ENCODE data around the gene LIMS1.
"Not testable (repeated sequence)": the region's sequence is repeated elsewhere in the genome, so short reads cannot be mapped to it uniquely, and the experiment has no call there.

Gene LIMS1

DNA sequence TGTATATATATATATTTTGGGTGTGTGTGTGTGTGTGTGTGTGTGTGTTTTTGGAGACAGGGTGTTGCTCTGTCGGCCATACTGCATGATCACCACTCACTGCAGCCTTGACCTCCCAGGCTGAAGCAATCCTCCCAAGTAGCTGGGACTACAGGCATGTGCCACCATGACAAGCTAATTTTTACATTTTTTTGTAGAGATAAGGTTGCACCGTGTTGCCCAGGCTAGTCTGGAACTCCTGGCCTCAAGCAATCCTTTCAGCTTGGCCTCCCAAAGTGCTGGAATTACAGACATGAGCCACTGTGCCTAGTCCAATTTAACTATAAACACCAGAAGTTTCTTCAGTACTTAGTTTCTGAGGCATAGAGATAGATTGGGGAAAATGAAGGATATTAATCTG lies 18.3 kb downstream of the LIMS1 start:
- no peak for DNase-seq

DNA sequence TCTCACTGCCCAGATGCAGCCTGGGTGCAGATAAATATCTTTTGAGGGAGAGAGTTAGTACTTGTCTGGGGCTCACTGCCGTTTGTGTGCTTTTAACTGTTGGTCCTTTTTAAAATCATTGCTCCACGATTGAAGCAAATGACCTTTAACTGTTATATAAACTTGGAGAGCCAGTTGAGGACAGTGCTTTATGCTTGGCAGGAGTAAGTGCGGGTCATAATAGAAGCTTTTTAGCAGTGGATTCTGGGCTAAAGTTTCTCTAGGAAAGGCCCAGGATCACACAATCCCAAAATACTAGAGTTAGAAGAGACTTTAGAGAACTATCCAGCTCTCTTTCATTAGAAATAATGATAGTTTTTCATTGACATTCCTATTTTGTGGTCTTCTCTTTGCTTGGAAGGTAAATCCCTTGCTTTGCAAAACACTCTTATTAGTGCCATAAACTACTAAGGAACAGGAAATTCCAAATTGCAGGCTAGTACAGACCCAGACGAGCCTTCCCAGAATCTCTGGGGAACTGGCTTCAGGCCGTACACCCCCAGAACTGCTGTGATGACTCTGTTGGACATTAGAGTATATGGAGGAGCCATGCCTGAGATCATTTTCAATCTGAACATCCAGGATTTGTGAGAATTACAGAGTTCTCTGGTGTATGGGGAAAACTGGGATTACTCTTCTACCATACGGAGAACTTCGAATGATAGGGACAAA lies 19.1 kb downstream of the LIMS1 start:
- DNase-seq = no peak

DNA sequence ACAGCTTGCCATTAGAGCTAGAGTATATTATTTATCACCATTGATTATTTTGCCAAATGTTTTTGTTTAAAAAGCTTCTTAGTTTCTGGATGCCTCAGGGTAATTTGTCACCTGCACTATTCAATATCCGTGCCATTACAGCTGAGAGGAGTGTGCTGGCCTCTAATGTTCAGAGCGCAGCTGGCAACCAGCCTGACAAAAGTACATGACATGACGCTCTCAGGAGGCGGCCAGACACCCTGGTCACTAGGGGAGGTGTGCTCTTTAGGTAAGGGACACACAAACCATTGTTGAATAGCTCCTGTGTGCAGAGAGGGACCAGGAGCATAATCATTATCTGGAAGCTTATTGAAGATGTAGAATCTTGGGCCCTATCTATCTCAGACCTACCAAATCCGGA lies 20.3 kb downstream of the LIMS1 start:
- no peak for DNase-seq

DNA sequence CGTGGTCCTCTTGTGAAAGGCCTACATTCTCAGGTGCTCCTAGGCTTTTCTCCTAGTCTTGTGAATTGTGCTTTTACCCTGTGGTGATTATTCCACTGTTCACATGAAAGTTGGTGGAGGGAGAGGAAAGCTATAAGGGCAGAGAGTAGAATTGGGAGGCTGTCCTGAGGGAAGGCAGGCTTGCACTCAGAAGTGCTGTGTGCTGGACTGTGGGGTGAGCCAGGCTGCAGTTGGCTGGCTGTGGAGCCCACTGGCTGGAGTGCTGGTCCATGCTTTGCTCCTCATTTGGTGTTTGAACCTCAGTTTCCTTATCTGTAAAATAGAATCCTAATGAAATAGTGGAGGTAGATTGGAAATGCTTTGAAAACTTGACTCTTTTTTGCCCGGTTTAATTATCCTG lies 21.3 kb downstream of the LIMS1 start:
- no peak for DNase-seq

DNA sequence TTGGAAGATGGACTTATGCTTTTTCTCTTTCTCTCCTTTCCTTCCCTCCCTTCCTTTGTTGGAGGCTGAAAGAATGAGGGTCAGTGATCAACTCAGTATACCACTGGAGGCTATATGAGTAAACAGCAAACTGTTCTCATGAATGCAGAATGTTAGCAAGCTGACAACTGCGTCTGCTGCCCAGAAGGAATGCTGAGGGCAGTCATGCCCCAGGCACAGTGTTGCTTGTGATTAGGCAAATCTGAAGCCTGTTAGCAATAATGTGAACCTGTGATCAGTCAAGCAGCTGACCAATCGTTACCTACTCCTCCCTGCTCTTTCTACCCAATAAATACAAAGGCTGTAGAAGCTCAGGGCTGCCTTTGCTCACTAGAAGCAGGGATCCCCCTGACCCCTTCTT lies 22.3 kb downstream of the LIMS1 start:
- DNase-seq = not testable (repeated sequence)

DNA sequence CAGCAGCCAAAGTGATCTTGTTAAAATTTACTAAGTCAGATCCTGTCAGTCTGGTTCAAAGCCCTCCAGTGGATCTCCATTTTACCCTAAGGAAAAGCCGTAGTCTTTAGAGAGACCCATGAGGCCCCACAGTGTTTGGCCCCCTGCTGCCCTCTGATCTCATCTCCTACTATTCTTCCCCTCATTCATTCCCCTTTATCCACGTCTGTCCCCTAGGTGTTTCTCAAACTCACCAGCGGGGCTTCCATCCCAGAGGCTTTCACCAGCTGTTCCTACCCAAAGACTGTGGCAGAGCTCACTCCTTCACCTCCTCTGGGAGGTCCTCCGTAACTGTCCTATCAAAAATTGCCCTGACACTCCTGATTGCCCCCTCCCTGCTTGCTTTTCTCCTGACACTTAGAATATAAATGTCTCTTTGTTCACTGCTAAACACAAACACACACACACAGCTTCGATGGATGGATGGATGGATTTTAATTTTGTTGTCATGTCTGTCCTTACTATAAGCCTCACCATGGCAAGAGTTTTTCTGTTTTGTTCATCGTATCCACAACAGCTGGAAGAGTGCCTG lies 26.1 kb downstream of the LIMS1 start:
- no peak for DNase-seq

DNA sequence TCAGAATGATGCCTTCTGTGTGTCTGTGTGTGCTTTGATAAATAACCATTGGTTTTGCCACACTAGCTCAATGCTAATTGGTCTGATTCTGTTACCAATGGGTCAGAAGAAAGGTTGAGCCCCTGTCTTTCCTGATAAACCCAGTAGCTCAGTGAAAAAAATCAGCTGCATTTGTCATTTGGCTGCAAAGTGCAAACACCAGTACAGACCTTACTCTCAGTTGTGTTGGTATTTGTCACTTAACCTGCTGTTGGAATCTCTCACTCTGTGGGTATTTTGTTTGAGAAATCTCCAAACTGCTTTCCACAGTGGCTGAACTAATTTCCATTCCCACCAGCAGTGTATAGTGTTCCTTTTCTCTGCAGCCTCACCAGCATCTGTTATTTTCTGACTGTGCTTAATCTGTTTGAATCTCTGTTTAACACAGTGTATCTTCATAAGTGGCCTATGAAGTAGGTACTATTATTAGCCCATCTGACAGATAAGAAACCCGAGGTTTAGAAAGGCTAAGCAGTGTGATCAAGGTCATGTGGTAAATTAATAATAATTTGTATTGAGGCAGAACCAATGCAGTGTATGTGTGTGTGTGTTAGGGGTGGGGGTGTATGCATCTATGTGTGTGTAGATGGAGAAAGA lies 26.7 kb downstream of the LIMS1 start:
- no peak for DNase-seq

DNA sequence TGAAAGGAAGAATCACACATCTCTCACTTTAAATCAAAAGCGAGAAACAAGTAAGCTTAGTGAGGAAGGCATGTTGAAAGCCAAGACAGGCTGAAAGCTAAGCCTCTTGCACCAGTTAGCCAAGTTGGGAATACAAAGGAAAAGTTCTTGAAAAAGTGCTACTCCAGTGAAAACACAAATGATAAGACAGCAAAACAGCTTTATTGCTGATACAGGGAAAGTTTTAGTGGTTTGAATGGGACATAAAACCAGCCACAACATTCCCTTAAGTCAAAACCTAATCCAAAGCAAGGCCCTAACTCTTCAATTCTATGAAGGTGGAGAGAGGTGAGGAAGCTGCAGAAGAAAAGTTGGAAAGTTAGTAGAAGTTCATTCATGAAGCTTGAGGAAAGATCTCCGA lies 28.0 kb downstream of the LIMS1 start:
- DNase-seq = no peak

DNA sequence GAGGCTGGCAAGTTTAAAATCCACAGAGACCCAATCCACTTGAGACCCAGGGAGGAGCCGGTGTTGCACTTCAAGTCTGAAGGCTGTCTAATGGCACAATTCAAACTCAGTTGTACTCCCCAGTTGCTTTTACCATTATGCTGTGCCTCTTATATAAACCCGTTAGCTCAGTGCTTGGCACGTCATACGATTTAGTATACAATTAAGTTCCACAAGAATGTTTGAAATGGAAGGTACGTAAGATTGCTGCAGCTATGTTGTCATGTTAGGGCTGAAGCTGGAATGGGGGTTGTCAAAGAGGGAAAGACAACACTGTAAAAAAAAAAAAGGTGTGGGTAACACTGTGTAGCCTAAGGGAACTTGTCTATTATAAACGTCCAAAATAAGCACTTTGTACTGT lies 30.2 kb downstream of the LIMS1 start:
- no peak for DNase-seq

DNA sequence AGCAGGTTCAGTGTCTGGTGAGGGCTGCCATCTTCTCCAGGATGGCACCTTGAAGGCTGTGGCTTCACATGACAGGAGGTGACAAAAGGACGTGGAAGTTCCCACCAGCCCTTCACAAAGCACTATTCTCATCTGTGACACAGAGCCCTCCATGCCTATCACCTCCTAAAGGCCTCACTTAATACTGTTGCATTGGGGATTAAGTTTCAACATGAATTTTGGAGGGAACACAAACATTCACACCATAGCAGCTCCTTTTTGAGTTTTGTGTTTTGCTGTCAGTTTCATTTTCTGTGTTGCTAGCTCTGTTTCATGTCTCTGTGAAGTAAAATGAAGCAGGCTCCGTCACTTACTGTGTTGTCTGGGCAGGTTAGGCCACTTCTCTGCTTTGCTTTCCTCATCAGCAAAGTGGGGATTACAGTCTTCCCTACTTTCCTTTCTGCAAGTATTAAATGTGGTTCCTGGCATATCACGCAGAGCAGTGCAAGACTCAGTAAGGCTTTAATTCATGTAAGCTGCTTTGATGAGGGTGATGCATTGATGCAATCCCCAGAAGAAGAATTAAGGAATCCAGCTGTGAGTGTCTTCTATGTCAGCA lies 31.6 kb downstream of the LIMS1 start:
- DNase-seq = peak in 1 of 5 donors; percentile 23

DNA sequence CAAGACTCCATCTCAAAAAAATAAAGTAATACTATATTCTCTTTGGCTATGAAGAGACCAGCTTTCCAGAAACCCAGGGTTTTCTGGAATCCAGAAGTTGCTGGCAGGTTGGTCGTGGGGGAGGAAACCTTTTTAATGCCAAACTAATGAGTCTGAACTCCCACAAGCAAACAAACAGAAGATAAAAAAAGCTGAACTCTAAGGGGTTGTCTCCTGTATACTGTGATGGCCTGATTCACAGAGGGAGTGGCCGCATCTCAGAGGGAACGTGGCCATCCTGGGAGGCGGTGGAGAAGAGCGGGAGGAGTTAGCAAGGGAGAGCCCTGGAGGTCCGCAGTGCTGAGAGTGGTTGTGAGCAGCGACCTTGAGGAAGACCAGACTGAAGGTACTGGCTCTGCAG lies 36.1 kb downstream of the LIMS1 start:
- DNase-seq = no peak

DNA sequence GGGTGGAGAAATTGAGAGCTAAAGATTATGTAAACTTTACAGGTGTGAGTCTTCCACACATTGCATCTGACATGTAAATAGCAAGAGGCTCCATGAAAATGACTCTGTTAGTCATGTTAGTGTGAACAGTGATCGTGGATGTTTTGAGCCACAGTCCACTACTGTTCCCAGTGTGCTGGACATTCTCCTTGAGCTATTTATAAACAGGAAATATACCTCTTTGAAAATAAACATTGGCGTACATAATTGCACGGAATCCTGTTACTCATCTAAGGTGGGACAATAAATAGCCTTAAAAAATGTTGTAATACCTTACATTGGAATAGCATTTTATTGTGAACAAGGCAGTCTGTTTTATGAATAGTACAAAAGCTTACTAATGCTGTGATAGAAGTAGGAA lies 37.0 kb downstream of the LIMS1 start:
- no peak for DNase-seq

DNA sequence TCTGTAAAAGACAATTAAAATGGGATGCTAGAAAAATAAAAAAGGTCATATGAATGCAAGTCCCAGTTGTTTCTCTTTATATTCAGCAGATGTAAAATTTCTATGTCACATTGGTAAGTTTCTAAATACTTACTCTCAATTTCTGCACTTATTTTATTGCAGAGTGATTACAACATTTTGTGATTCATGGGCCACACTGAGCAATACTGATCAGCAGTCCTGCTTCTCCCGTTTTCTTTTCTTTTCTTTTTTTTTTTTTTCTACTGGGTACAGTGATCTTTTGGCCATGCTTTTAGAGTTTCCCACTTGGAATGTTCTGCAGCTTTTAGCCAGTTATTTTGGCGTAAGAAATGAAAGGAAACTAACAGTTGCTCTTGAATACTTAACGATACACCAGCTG lies 38.8 kb downstream of the LIMS1 start:
- DNase-seq = no peak

DNA sequence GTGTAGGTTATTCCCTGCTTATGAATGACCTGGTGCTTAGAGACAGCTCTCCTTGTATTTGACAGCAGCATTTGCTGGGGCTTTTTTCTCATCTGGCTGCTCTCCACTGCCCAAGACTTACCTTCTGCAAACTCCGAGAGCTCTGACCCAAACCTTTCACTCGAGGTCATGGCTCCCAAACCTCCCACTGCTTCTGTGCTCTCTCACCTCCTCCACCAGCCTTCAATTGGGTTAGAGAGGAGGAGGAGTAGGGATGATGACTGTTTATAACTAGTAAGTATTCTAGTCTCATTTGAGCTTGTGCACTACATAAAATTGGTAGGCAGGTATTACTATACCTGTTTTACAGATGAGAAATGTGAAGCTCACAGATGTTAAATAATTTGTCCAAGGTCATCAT lies 40.1 kb downstream of the LIMS1 start:
- DNase-seq = no peak

DNA sequence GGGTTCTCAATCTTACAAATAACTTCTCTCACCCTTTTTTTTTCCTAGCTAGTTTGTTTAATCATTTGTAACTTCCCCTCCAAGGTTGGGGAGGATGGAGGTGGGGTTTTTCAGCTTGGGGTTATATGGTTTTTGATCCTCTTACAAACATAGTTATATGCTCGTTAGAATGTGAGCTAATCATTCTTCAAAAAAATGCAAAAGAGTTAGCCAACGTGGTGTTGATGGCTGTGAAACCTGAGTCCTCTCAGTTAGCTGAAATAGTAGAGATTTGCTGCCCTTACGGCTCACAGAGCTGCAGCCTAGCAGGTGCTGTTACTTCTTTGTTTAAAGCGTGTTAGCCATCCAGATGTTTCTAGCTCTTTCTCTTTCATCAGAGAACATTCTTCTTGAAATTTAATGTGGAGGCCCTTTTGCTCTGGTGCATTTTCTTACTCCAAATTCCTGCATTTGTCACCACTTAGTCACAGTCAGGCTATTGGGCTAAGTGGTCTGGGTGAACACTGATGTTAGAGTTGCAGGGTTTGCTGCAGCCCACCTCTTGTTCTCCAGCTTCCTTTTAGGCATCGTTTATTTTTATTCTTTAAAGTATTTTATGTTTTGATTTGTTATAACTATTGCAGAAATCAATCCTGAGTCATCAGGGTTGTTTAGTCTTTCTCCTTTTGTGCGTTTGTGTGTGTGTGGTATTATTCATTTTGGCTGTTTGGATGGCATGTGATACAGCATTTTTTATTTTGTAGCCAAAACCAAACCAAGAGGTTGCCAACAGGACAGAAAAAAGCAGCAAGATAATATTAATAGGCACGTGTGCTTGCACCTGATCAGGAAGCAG lies 41.1 kb downstream of the LIMS1 start:
- no peak for DNase-seq

DNA sequence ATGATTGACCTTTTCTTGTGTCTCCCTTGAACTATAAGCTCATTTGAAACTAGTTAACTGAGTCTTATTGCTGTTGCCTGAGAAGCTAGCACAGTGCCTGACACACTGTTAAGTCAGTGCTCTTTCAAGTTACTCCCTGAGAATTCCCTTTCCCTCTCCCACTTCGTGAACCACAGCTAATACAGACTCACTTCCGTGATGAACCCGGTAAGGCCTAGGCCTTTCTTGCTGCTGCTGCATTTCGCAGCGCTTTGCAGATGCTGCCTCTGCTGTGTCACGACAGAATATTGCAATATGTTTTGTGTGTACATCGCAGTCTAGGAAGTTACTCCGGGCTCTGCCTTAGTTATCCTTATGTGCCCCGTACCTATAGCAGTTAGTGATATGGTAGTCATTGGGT lies 42.8 kb downstream of the LIMS1 start:
- DNase-seq = no peak

DNA sequence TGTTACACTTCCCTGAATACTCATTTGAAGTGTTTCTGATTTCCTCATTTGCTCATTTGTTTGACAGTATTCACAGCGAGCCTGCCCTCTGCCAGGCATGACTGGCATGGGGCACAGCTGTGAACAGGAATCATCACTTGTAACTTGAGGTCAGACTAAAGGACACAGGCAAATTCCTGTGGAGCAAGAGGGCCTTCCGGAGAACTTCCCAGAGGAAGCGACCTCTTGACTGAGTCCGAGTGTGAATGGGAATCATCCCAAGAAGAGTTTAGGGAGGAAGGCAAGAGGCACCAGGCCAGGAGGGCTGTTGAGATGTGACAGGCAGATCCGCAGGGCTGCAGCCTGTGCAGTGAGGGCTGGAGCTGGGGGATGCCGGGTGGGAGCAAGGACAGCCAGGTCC lies 45.4 kb downstream of the LIMS1 start:
- DNase-seq = no peak

DNA sequence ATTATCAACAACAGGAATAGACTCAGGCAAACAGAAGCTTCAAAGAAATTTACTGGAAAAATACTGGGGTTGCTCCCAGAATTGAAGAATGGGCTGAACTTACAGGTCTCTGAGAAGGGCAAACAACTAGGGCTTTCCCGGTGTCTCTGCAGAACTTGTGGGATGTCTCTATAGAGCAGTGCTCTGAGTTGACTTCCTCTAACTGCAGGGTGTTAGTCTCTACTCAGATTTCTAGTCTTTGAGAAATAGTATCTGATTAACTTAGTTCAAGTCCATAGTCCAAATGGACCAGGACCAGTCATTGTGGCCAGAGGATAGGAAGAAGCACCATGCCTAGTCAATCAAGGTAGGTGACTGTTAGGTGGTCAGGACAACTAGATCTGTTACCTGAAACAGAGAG lies 45.8 kb downstream of the LIMS1 start:
- no peak for DNase-seq

DNA sequence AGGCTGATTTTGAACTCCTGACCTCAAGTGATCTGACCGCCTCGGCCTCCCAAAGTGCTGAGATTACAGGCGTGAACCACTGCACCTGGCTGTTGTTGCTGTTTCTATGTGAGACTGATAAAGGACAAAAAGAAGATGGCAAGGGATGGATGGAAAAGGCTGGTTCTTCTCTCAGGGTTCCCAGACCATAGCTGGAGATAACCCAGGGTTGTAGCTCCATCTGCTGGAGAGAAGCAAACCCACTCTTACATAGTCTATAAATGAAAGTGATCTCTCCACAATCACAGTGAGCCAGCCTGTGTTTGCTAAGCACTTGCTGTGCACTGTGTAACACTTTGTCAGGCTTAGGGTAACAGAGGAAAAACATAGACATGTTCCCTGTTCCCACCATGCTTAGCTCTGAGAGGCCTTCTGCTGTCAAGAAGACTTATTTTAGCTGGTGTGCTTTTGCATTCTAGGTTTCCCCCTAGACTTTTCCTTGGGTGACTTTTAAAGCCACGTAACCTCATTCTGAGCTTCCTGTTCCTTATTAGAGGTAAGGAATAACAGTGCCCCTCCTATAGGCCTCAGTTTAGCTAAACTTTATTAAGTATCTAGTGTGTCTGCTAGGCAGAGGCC lies 49.7 kb downstream of the LIMS1 start:
- DNase-seq = peak in 4 of 5 donors; percentile 27 to 66 (median 36)

DNA sequence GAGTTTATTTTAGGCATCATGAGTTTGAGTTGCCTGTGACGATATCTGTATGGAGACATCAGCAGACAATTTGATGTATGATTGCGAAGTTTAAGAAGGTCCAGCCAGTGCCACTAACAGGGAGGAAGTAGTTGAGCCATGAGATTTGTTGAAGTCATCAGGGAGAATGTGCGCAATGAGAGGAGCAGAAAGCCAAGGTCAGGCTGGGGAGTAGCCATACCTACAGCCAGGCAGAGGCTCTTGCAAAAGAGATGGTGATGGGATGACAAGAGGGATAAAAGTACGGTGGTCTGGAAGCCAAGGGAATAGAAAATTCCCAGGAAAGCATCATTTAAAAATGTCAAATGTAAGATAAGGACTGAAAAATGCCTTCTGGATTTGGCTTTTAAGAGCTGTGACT lies 51.2 kb downstream of the LIMS1 start:
- no peak for DNase-seq

DNA sequence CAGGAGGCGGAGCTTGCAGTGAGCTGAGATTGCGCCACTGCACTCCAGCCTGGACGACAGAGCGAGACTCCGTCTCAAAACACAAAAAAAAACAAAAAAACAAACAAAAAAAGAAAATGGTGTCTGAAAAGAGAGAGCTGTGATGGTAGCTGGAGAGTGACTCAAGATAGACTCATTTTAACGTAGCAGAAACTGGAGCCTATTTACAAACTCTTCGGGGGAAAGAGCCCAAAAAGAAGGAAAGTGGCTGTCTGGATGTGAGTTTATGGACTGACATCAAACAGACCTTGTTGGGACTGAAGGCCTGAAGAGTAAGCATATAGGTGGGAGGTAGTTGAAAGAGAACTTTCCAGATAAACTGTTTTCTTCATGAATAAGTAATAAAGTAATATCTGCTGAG lies 51.8 kb downstream of the LIMS1 start:
- no peak for DNase-seq

DNA sequence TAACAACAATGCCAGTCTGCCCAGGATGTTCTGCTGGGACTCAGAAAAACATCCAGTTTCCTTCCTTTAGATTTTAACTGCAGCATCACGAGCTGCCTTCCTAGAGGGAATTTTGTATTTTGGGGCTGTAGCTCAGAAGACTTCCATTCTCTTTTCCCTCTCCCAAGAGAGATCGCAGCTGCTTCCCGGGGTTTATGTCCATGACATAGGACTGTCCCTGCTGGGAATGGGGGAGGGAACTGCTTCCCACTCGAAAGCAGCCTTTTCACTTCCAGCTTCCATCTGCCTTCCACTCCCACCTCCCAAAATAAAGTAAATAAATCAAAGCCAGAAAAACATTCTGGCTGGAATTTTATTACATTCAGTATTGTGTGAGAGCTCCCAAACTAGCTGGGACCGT lies 52.4 kb downstream of the LIMS1 start:
- no peak for DNase-seq

DNA sequence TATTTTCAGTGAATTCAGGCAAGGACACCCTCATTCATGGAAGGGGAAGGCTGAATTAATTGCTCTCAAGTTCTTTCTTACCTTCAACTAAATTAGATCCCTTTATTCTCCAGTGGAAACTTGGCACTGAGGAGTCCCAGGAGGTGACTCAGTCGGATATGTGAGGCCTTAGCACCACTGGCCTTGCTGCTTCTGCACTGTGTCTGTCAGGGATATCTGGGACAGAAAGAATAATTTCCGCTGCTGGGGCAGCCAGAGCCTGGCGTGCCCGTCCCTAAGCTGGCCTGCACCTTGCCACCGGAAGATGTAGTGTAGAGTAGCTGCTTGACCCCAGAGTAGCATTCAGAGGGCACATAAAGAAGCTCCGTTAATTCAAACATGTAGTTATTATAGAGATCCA lies 53.4 kb downstream of the LIMS1 start:
- DNase-seq = no peak
